SU-DHL-6 (cell line): ENCODE measurements around the gene APBB2.

Source experiments
- CTCF ChIP-seq: fragments of 200-600 bp; sonication (generic); IDR thresholded peaks from one replicate; pipeline ENCODE4 v1.5.1; 2017; ENCODE audit warnings: antibody characterized with exemption, mild to moderate bottlenecking, low read length, moderate library complexity; ENCODE audit not compliant: insufficient read depth, poor library complexity, severe bottlenecking
- EZH2phosphoT487 ChIP-seq: fragments of 200-600 bp; sonication (generic), shearing (Covaris generic); conservative IDR thresholded peaks from 2 replicates; pipeline ENCODE4 v1.6.1; 2018; ENCODE audit warnings: mild to moderate bottlenecking, antibody characterized with exemption, low read length, moderate library complexity, mixed read lengths

DNA sequence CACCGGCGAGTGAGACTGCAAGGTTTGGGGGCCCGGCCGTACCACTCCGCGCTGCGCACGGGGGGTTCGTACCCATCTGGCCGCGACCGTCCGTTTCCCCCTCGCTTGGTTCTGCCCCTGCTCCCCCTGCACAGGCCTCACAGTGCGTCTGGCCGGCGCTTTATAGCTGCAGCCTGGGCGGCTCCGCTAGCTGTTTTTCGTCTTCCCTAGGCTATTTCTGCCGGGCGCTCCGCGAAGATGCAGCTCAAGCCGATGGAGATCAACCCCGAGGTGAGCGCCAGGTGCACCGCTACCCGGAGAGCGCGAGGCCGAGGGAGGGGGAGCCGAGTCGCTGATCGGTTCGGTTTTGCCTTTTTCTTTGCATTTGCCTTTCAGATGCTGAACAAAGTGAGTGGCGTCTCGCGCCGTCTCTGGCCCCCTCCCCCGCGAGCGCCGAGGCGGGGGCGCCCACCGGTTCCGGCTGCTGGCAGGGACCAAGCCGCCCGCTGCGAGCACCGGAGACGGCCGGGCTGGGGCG is 42.5 kb upstream of the APBB2 start, which contains the start of gene UCHL1:
- TF ChIP-seq CTCF (no peak), EZH2phosphoT487 (no peak)
